Lung (tissue), 12 donors: Measurements from ENCODE around the gene ERGIC3. TPM values are rescaled to one million over a fixed set of nuclear protein-coding genes. Genes with fewer than 3 reads are reported as not detected.
A peak's percentile ranks its signal among the peaks of the same experiment; 100 is the strongest.

ENCODE experiments used
- ATAC-seq: fragments of 200-7000 bp; cut with Tn5 transposase; one replicate; pipeline ENCODE4 v1.9.1; 2020; ENCODE audit warnings: moderate number of reproducible peaks; ENCODE audit not compliant: insufficient read depth, low FRiP score
- DNase-seq, 3 donors: peaks; one replicate each; pipeline ENCODE4 v3.0.0-alpha.2; 2013 to 2017
- H3K27ac ChIP-seq, 2 donors: one replicate each; pipeline ENCODE4 v1.5.1; 2013; ENCODE audit warnings: mild to moderate bottlenecking in 2 of 2, moderate library complexity in 2 of 2, control low read depth in 1 of 2, inconsistent platforms in 1 of 2, low read depth in 1 of 2, low read length in 1 of 2
- H3K27me3 ChIP-seq, 3 donors: one replicate each; pipeline ENCODE4 v1.5.1; 2013; ENCODE audit warnings: low read length in 2 of 3; ENCODE audit not compliant: control insufficient read depth in 3 of 3, insufficient read depth in 3 of 3
- H3K36me3 ChIP-seq, 4 donors: one replicate each; pipeline ENCODE4 v1.5.1; 2013; ENCODE audit warnings: low read length in 4 of 4, mild to moderate bottlenecking in 1 of 4, moderate library complexity in 1 of 4; ENCODE audit not compliant: control insufficient read depth in 4 of 4, insufficient read depth in 4 of 4
- H3K4me1 ChIP-seq, 5 donors: one replicate each; pipeline ENCODE4 v1.5.1; 2013; ENCODE audit warnings: low read length in 5 of 5, mild to moderate bottlenecking in 2 of 5, moderate library complexity in 1 of 5; ENCODE audit not compliant: control insufficient read depth in 5 of 5, insufficient read depth in 5 of 5
- H3K4me3 ChIP-seq: one replicate; pipeline ENCODE4 v1.5.1; 2013; ENCODE audit warnings: mild to moderate bottlenecking, control low read depth, moderate library complexity
- H3K9ac ChIP-seq, 2 donors: one replicate each; pipeline ENCODE4 v1.5.1; 2013; ENCODE audit warnings: low read length in 2 of 2, control low read depth in 1 of 2; ENCODE audit not compliant: insufficient read depth in 1 of 2
- H3K9me3 ChIP-seq, 4 donors: one replicate each; pipeline ENCODE4 v1.5.1; 2013; ENCODE audit warnings: low read length in 3 of 4, mild to moderate bottlenecking in 1 of 4, moderate library complexity in 1 of 4; ENCODE audit not compliant: control insufficient read depth in 4 of 4, insufficient read depth in 3 of 4
- WGBS, 2 donors: extraction: QIAGEN DNeasy Blood & Tissue Kit; methylation state at CpG; one replicate each; pipeline ENCODE4 v1.1.7; 2013; 5-methylcytosine and 5-hydroxymethylcytosine counted together
- polyA plus RNA-seq, 2 donors: library from polyadenylated mRNA; stranded (reverse); fragments of 200-250 nt; gene quantifications; one replicate each; pipeline ENCODE4 v1.2.1, GENCODE V29; 2013
- total RNA-seq, 2 donors: library from RNA; depleted of rRNA in 1 of 2; stranded (reverse); fragments of >200 nt in 1 of 2; gene quantifications; one replicate each; pipeline ENCODE4 v1.2.1, GENCODE V29; 2014 to 2021
- TF ChIP-seq, protein P1 (sequence below): IDR thresholded peaks from 2 replicates; pipeline ENCODE4 v1.5.1; 2012; ENCODE audit warnings: mild to moderate bottlenecking; ENCODE audit errors: control extremely low read depth, extremely low read depth
- donor health status: control.
- donor health status: control.
- donor health status: Bipolar disorder and iron deficiency.
- donor health status: healthy.
- donor health status: DM: yes; HTN: yes; CAD: no.

The ERGIC3 gene
- total and polyA plus RNA-seq, 4 donors: 173 to 241 (median 212) TPM

DNA sequence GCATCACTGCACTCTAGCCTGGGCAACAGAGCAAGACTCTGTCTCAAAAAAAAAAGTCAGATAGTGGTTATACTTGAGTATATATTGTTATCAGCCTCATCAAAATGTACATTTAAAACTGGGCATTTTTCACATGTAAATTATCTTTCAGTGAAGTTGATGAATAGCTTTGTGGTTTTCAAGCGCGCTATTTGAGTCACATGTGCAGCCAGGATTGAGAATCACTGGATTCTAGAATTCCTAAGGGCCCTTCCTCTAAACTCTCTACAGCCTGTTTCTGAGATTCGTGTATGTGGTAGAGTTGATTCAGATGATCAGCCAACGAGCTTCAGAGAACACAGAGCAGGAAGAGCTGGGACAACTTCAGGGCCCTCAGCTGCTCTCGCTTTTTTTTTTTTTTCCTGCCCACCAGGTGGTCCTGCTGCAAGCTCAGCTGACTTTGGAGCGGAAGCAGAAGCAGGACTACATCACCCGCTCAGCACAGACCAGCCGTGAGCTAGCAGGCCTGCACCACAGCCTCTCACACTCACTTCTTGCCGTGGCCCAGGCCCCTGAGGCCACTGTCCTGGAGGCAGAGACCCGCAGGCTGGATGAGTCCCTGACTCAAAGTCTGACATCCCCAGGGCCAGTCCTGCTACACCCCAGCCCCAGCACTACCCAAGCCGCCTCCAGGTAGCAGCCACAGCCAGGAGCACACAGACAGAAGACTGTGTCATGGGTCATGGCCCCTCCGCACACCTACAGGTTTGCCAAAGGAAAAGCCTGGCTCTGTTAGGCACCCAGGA lies 30.7 kb upstream of the ERGIC3 start:
- Histone ChIP-seq H3K27ac (no peak overlapping the region), H3K4me1 (no peaks in the 10 kb centered on the region), H3K36me3 (peaks cover 14 to 38% (median 26%) of the 10 kb centered on the region in 4 donors), H3K27me3 (no peaks in the 10 kb centered on the region), H3K4me3 (no peak overlapping the region), H3K9me3 (no peaks in the 10 kb centered on the region), H3K9ac (no peak overlapping the region)
- ATAC-seq (no peak), DNase-seq (no peak)
- TF ChIP-seq, protein P1, sequence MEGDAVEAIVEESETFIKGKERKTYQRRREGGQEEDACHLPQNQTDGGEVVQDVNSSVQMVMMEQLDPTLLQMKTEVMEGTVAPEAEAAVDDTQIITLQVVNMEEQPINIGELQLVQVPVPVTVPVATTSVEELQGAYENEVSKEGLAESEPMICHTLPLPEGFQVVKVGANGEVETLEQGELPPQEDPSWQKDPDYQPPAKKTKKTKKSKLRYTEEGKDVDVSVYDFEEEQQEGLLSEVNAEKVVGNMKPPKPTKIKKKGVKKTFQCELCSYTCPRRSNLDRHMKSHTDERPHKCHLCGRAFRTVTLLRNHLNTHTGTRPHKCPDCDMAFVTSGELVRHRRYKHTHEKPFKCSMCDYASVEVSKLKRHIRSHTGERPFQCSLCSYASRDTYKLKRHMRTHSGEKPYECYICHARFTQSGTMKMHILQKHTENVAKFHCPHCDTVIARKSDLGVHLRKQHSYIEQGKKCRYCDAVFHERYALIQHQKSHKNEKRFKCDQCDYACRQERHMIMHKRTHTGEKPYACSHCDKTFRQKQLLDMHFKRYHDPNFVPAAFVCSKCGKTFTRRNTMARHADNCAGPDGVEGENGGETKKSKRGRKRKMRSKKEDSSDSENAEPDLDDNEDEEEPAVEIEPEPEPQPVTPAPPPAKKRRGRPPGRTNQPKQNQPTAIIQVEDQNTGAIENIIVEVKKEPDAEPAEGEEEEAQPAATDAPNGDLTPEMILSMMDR: no peak
- 83 to 92% methylated on average over 11 to 12 of the region's 12 CpGs for WGBS, 2 donors

DNA sequence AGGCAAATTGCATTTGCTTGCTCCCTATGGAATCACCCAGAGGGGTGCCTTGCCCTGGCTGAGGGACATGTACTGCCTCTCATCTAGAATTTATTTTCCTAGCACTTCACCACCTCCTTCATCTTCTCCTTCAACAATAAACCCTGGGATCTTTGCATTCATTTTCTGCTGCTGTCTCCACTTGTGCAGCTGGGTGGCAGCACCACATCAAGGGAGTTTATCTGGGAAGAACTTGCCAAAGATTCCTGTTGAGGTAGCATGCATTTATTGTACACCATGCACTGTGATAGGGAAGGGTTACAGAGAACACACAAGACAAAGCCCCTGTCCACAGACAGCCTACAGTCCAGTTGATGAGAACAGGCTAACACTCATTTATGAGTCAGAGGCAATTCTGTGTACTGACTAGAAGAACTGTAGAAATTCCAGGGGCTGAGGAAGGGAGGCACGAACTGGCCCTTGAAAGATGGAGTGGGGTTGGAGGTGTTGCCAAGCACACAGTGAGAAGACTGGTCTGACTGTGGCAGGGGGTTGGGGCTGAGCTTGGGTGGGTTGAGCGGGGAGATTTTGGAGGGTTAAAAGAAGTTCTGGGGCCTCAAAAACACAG lies 30.0 kb upstream of the ERGIC3 start:
- peaks cover 14 to 38% (median 25%) of the 10 kb centered on the region in 4 donors for H3K36me3 ChIP-seq
- H3K4me3 ChIP-seq: no peak overlapping the region
- no peak for ATAC-seq
- H3K9me3 ChIP-seq: no peaks in the 10 kb centered on the region
- no peak overlapping the region for H3K27ac ChIP-seq
- no peak overlapping the region for H3K9ac ChIP-seq
- H3K4me1 ChIP-seq: no peaks in the 10 kb centered on the region
- no peaks in the 10 kb centered on the region for H3K27me3 ChIP-seq
- DNase-seq: peak; percentile 49 to 59 (median 57)
- WGBS, 2 donors: 90 to 100% methylated on average over 2 of the region's 2 CpGs
- TF ChIP-seq, protein P1: peak; percentile 31

DNA sequence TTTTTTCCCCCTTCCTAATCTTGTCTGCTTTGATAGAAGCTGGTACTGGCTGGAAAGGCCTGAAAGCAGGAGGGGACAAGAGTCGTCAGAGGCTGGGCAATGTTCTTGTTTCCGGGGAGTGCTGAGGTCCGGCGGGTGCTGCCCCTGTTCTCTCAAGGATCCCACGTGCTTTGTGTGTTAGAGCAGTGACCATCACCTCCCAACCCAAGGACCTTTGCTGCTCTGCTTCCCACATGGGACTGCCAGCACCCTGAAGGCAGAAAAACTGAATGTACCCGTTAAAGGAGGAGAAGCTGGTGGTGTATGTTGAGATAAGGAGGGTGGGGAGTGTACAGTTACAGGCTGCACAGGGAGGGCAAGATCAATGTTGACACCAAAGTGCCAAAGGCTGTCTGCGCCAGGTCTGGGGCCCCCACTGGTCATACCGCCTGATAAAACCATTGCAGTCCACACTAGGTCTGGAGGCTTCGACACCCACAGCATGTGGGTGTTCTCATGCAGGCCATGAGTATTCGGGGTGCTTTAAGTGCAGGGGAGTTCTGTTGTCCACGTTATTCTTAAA lies 27.4 kb upstream of the ERGIC3 start:
- no peaks in the 10 kb centered on the region for H3K9me3 ChIP-seq
- TF ChIP-seq, protein P1: no peak
- H3K4me1 ChIP-seq: peaks cover 0 to 8% (median 0%) of the 10 kb centered on the region in 5 donors
- peaks cover 12 to 23% (median 15%) of the 10 kb centered on the region in 4 donors for H3K36me3 ChIP-seq
- ATAC-seq (no peak), DNase-seq (no peak)
- no peak overlapping the region for H3K9ac ChIP-seq
- no peak overlapping the region for H3K4me3 ChIP-seq
- WGBS, 2 donors: 88 to 90% methylated on average over 11 of the region's 11 CpGs
- no peaks in the 10 kb centered on the region for H3K27me3 ChIP-seq
- H3K27ac ChIP-seq: no peak overlapping the region
